HG02623 (cell line): ENCODE measurements around the gene RIPOR2.
A peak's percentile ranks its signal among the peaks of the same experiment; 100 is the strongest.
"Not testable (repeated sequence)": the region's sequence is repeated elsewhere in the genome, so short reads cannot be mapped to it uniquely, and the experiment has no call there.

Experiments used
- ATAC-seq: cut with Tn5 transposase; IDR thresholded peaks from one replicate; pipeline ENCODE4 v1.9.1; 2021; ENCODE audit warnings: moderate library complexity; ENCODE audit not compliant: unreplicated experiment

RIPOR2 gene

DNA sequence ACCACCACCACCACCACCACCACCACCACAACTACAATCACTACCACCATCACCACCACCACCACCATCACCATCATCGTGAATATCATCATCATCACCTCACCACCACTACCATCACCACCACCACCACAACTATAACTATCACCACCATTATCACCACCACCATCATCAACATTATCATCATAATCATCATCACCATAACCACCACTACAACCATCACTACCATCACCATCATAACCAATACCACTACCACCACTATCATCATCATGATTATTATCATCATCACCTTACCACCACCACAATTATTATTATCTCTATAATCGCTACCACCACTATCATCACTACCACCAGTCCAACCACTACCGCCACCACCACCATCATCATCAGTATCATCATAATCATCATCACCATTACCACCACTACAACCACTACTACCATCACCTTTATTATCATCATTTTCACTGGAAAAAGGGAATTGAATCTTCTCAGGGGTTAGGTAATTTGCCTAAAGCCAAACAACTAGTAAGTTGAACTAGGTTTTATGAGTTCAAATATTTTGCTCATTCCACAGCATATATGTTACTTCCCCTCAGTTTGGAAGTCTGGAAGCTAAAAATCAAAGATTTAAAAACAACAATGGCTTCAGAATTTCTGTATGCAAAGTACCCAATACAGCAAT lies 8.3 kb downstream of the RIPOR2 start:
- ATAC-seq: no peak

DNA sequence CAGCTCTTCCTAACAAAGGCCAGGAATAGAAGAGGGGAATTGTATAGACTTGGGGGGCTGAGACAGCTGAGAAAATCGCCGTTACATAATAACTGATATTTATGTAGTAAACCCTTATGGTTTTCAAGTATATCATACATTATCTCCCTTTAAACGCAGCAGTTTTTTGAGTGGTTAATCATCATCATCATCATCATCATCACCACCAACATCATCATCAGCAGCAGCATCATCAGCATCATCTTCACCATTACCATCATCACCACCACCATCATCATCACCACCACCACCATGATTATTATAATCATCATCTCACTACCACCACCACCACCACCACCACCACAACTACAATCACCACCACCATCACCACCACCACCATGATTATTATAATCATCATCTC lies 9.1 kb downstream of the RIPOR2 start:
- not testable (repeated sequence) for ATAC-seq

GRCh38 chr6:24926192-24926591 lies 9.6 kb downstream of the RIPOR2 start:
- ATAC-seq: no peak

DNA sequence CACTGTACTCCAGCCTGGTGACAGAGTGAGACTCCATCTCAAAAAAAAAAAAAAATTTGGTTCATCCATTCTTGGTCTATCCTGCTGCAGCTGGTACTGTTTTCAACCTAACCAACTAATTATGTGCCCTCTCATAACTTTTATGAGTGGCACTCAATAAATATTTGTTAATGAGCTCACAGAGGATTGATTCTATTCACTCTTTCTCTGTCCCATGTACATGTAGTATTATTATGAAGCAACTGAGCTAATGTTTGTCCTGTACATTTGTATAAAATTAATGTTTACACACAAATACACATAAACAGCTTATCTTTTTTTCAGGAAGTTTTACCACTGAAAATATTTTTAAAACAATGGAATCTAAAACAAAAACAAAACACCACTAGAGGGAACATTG lies 10.1 kb downstream of the RIPOR2 start:
- no peak for ATAC-seq

DNA sequence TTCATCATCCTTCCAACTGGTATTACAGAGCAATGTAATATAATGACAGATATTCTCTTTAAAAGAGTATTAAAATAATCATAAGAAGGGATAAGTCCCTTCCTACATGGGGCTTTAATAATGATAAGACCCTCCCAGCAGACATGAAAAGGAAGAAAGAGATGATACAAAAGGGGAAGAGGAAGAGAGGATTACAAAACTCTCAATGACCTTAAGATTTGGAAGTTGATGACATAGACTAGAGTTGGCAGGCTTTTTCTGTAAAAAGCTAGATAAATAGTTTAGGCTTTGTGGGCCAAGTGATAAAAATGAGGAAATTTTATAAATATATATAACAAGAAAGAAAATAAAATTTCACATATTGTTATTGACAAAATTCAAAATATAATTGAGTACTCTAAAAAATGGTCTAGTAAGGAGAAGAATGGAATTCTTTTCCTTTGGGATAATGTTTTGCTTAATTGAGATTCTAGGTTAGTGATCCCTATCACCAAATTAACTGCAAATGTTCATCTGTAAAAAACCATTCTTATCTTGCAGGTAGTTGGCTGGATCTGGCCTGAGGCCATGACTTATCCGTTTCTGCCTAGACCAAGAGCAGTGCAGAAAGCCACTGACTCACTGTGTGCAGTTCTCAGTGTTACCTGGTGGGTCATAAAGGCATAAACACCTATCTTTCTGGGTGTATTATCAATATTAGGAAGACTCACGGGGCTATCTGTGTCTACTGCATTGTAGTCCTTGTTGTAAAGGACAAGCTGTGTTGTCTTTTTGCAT lies 11.0 kb downstream of the RIPOR2 start:
- ATAC-seq: no peak

DNA sequence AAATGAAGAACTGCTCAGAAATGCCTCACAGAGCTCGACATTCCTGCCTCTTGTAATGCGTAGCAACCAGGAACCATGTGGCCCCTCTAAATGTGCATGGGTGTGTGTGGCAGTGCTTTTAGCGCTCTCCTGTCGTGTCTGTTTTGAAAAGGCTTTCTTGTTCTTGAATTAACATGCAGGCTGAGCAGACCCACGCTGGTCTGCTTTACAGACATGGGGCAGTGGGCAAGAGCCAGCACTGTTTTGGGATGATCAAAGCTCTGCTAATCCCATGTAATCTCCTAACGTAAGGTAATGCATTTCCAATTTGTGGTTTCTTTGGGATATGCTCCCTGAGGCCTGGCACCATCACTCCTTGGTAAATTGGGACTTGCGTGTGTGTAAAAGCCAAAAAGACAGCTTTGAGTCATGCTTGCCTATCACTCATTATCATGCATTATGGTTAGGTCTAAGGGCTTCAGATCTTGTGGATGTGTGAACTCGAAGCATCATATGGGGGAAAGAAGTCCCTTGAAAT lies 11.8 kb downstream of the RIPOR2 start:
- ATAC-seq: no peak

- ATAC-seq: no peak
Observed at GRCh38 chr6:24922814-24923213, 12.9 kb downstream of the RIPOR2 start.

DNA sequence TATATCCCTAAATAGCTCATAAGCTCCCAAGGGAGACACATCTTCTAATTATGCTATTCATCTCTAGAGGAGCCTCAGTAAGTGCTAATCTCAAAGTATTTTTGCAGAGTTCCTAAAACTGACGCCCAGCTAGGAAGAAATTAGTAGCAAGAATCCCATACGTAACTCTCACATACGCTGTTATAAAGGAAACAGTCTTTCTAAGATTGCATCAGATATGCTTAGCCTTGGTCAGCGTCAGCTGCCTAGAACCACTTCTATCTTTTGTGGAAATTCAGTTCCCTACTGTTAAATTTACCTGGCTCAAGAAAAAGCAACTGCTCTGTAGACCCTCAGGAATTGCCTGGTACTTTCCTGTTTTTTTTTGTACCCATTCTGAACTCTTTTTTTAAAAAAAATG lies 13.6 kb downstream of the RIPOR2 start:
- ATAC-seq: no peak

DNA sequence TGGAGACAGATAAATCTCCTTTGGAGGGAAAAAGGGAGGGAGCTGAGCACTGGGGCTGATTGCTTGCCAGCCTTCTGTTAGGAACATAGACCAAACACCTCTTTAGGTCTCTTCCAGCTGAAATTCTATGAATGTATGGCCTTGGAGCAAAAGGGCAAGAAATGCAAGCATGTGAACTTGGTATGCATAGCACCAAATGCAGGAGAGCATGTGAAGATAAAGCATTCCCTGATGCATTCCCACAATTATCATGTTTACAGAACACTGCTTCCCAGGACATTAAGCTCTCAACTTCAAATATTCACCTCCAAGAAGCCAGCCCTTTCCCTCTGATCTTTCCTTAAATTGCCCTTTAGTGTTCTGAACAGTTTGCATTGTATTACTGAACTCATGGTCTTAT lies 15.6 kb downstream of the RIPOR2 start:
- ATAC-seq: no peak

DNA sequence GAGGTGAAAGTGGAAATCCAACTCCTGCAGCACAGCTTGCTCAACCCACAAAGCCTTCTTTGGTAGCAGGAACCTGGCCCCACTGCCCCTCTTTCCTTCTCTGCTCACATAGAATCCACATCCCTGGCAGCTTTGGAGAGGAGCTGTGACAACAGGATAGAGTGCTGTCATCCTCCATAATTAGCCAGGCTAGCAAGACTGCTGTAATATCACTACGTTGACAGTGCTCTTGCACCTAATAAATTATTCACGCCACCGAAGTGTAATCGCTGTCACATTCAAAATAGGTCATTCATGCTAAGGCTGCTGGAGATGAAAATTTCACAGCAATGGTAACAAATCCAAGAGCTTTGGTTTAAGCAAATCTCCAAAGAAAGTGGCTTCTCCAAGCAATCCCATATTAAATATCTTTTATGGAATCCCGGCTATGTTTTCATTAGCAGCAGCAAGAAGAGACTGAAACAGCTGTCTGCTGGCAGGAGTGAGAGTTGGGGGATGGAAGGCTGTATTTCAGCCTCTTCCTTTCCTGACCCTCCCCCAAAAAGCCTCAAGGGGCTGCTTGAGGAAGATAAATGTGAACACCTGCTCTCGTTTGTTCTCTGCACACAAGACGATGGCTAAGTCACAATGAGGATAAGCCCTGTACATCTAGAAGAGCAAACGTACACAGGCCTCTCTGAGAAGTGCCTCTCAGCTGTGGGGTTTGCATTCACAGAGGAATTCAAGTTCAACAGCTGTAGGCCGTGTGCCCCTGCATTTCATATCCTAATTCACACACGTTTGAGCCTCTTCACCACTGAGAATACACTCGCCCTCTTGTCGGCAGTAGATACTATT lies 16.5 kb downstream of the RIPOR2 start:
- ATAC-seq: peak; percentile 48

GRCh38 chr6:24918641-24919055 lies 17.1 kb downstream of the RIPOR2 start:
- no peak for ATAC-seq

DNA sequence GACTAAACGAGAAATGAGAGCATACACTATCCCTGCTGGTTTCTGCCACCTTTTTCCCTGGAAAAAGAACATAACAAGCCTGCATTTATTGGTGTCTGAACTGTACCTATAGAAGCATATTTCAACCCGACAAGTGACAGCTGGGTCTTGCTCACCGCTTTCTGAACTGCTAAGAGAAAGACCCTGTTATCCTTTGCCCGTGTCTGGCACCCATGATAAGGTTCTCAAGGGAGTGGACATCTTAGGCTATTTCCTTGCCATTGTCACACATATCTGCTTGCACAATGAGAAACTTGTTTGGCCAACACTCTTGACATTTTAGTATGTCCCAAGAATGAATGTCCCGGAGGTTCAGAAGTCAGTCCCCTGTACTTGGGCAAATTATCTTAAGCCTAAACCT lies 19.3 kb downstream of the RIPOR2 start:
- ATAC-seq: no peak

DNA sequence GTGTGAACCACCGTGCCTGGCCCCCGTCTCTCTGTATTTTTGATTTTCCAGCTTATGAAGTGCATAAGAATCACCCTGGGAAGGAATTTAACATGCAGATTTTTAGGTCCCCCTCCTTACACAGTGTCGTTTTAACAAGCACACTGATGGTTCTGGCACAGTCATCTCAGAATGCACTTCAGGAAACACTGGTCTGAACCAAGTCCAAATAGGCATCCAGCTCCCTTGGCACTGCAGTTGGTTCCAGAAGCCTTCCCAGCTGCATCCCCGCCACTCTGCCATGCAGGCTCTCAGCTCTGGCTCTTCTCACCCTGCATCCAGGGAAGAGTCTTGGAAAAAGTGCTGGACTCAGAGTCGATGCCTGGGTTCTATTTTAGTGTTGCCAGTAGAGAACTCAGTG lies 20.1 kb downstream of the RIPOR2 start:
- ATAC-seq: no peak

DNA sequence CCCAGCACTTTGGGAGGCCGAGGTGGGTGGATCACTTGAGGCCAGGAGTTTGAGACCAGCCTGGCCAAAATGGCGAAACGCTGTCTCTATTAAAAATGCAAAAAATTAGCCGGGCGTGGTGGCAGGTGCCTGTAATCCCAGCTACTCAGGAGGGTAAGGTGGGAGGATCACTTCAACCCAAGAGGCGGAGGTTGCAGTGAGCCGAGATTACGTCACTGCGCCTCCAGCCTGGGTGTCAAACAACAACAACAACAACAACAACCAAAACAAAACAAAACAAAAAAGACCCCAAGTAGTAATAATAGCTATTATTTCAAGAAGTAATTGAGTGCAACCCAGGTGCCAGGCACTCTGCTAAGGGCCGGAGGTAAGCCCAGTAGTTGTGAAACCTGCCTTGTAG lies 21.7 kb downstream of the RIPOR2 start:
- ATAC-seq: not testable (repeated sequence)

DNA sequence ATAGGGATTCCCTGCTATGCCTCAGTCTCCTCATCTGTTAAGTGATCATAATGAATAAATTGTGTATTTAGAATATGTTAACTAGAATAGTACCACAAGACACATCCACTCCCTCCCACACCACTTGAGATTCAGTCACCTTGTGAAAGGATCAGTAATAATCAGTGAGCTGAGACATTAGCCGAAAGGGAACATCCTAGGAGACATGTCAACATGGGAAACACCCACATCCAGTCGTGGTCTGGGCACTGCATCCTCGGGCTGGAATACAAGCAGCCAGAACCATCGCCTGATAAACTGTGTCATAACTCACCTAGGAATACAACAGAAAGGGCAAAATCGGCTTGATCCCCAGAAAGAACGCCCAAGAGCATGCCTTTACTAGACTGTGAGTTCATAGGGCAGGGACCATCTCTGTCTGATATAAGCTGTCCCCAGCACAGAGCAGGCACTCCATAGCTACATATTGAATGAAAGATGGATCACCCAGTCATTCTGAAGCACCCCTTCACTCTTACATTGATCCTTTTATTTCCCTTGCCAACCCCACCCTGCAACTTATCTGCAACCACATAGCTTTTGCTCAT lies 23.9 kb downstream of the RIPOR2 start:
- ATAC-seq: no peak

- peak; percentile 24 for ATAC-seq
Observed at GRCh38 chr6:24910961-24911725, 24.6 kb downstream of the RIPOR2 start.

DNA sequence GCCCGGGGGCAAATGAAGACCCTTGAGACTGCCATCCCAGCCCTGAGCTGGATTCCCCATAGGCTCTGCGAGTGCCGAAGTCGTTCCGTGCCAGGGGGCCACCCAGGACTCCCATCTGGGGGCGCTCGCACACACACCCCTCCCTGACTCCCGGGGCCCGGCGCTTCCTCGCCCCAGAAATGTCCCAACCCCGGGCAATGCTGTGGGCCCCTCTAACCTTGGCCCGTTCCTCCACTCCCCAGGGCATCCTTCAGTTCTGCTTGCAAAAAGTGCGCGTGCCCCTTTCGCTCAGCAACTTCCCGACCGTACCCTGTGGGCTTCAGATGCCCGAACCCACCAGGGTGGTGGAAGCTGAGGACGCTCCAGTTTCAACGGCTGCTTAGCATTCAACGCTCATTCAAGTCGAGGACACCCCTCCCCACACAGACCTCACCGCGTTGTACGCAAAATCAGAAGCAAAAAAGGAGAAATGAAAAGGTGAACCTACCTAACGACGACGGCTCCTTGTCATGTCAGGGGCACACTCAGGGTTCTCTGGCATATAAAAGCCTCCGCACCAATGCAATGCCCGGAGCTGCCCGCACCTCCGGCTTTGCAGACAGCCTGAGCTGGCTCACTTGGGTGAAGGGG lies 25.3 kb downstream of the RIPOR2 start:
- peak; percentile 54 for ATAC-seq

DNA sequence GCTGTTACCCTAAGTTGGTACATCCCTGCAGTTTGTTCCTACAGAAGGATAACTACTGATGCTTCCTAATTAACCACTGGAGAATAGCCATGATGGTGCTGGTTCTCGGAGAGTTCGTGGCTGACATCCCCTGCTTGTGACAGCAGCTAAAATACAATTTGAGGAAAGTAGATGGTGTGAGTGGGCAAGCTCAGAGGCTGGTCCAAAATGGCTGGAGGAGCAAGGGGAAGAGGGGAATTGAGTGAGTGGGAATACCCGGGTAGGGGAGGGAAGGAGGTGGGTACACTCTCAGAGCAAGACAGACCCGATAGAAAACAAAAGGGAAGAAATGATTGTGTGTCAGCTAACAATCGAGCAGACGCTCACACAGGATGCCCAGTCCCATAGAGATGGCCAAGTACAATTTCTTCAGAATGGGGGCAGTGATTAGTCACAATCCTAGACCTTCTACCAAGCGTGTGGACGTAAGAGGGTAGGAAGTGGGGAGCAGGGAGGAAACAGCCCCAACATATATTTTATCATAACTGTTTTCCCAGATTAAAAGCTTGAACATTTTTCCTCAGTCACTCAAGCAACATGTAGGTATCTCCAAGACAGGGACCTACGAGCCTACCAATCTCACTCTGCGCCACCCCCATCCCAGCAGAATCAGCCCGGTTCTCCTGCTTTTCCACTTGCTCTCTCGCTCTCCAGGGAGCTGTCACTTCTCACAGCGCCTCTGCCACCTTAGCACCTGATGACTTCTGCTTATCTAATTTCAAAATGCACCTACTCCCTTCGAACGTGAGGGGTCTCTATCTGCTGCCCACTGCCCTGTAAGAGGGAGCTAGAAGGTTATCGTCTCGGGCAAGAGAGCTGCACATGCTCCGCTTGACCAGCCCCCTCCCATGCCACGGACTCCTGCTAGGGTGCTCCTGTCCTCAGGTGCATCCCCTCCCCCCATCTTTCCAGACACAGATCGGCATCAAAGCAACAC lies 26.2 kb downstream of the RIPOR2 start:
- no peak for ATAC-seq

DNA sequence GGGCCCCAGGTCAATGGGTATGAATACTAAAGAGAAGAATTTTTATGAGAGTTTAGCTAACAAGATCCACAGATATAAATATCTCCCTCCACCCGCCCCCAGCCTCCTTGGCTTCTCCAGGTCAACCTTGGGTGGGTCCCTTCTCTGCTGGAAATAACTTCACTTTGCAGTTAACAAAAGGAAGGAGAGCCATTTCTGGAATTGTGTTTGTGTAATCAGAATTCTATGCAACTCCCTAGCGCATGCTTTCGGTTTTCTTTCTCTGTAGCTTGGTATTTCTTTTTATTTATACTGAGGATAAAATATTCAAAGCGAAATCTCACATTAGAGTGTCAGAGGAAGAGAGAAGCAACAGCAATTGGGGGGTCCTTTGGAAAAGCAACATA lies 27.1 kb downstream of the RIPOR2 start:
- ATAC-seq: no peak
